ENCODE results near the gene TEC.

The TEC gene

GRCh38 chr4:48196758-48197504 lies 72.7 kb downstream of the TEC start:
- TF ChIP-seq RAD21 (IDR thresholded peaks at IDR 0.05; ENCODE audit: low read depth): no peak
- TF ChIP-seq YY1 (IDR thresholded peaks at IDR 0.05; ENCODE audit: low read depth): no peak
- no peak for TF ChIP-seq EGR1 (IDR thresholded peaks at IDR 0.05)
- no peak for TF ChIP-seq REST (IDR thresholded peaks at IDR 0.05; ENCODE audit: low read depth)
- TF ChIP-seq CREB1 (IDR thresholded peaks at IDR 0.05; ENCODE audit: low read depth): no peak
- no peak for TF ChIP-seq TAF1 (IDR thresholded peaks at IDR 0.05; ENCODE audit: low read depth)
- TF ChIP-seq CEBPB (IDR thresholded peaks at IDR 0.05): no peak
- no peak for TF ChIP-seq MAX (IDR thresholded peaks at IDR 0.05)
- TF ChIP-seq TCF12 (IDR thresholded peaks at IDR 0.05; ENCODE audit: low read depth): no peak
- no peak for TF ChIP-seq TEAD4 (IDR thresholded peaks at IDR 0.05)
- TF ChIP-seq FOXM1 (IDR thresholded peaks at IDR 0.05; ENCODE audit: borderline replicate concordance, low read depth): no peak
- no peak for TF ChIP-seq NFIC (IDR thresholded peaks at IDR 0.05)
- no peak for TF ChIP-seq EP300 (IDR thresholded peaks at IDR 0.05; ENCODE audit: borderline replicate concordance)
- no peak for TF ChIP-seq ZBTB7A (IDR thresholded peaks at IDR 0.05; ENCODE audit: low read depth)
- no peak for TF ChIP-seq USF1 (IDR thresholded peaks at IDR 0.05)

GRCh38 chr4:48195853-48196252 lies 73.8 kb downstream of the TEC start:
- TF ChIP-seq REST (IDR thresholded peaks at IDR 0.05; ENCODE audit: low read depth): no peak
- TF ChIP-seq RAD21 (IDR thresholded peaks at IDR 0.05; ENCODE audit: low read depth): no peak
- no peak for TF ChIP-seq ZBTB7A (IDR thresholded peaks at IDR 0.05; ENCODE audit: low read depth)
- no peak for TF ChIP-seq YY1 (IDR thresholded peaks at IDR 0.05; ENCODE audit: low read depth)
- TF ChIP-seq MAX (IDR thresholded peaks at IDR 0.05): no peak
- no peak for TF ChIP-seq EP300 (IDR thresholded peaks at IDR 0.05; ENCODE audit: borderline replicate concordance)
- no peak for TF ChIP-seq USF1 (IDR thresholded peaks at IDR 0.05)
- TF ChIP-seq EGR1 (IDR thresholded peaks at IDR 0.05): no peak
- TF ChIP-seq FOXM1 (IDR thresholded peaks at IDR 0.05; ENCODE audit: borderline replicate concordance, low read depth): no peak
- TF ChIP-seq TCF12 (IDR thresholded peaks at IDR 0.05; ENCODE audit: low read depth): no peak

- TF ChIP-seq MAX (IDR thresholded peaks at IDR 0.05) (no peak), FOXM1 (IDR thresholded peaks at IDR 0.05; ENCODE audit: borderline replicate concordance, low read depth) (no peak), TCF12 (IDR thresholded peaks at IDR 0.05; ENCODE audit: low read depth) (no peak), RAD21 (IDR thresholded peaks at IDR 0.05; ENCODE audit: low read depth) (no peak), YY1 (IDR thresholded peaks at IDR 0.05; ENCODE audit: low read depth) (no peak), ZBTB7A (IDR thresholded peaks at IDR 0.05; ENCODE audit: low read depth) (no peak), CEBPB (IDR thresholded peaks at IDR 0.05) (no peak), TAF1 (IDR thresholded peaks at IDR 0.05; ENCODE audit: low read depth) (no peak)
These were observed 74.3 kb downstream of the TEC start for GRCh38 chr4:48195374-48195773.

GRCh38 chr4:48194971-48195370 lies 74.7 kb downstream of the TEC start:
- TF ChIP-seq EGR1 (IDR thresholded peaks at IDR 0.05) (no peak), NFIC (IDR thresholded peaks at IDR 0.05) (no peak), FOXM1 (IDR thresholded peaks at IDR 0.05; ENCODE audit: borderline replicate concordance, low read depth) (no peak), ZBTB7A (IDR thresholded peaks at IDR 0.05; ENCODE audit: low read depth) (no peak), TCF12 (IDR thresholded peaks at IDR 0.05; ENCODE audit: low read depth) (no peak), REST (IDR thresholded peaks at IDR 0.05; ENCODE audit: low read depth) (no peak), TAF1 (IDR thresholded peaks at IDR 0.05; ENCODE audit: low read depth) (no peak)
